Common myeloid progenitor, CD34-positive (primary cell): ENCODE results near the gene MAP3K14.
A peak's percentile ranks its signal among the peaks of the same experiment; 100 is the strongest.

Experiments
- CTCF ChIA-PET: fragments of 350-600 bp; sonication (Branson Sonifier 250); formaldehyde crosslinking; loops from one replicate; lab custom pipeline; 2021; ENCODE audit warnings: antibody characterized with exemption; lab: Charles Lee
- POLR2A ChIA-PET: fragments of 350-600 bp; sonication (Branson Sonifier 250); formaldehyde crosslinking; loops from one replicate; lab custom pipeline; 2021; ENCODE audit warnings: antibody characterized with exemption; lab: Charles Lee
- DNase-seq, 3 donors: peaks; one replicate each; pipeline versions ENCODE4 v3.0.0 to v3.0.0-alpha.2; 2013
- H3K27ac ChIP-seq, 2 experiments: 1 replicate in 1 of 2; 2 replicates in 1 of 2; pipeline ENCODE4 v1.7.0; 2013; ENCODE audit warnings: inconsistent platforms in 2 of 2, low read length in 2 of 2, mild to moderate bottlenecking in 2 of 2, low read depth in 1 of 2, moderate library complexity in 1 of 2; ENCODE audit not compliant: severe bottlenecking in 2 of 2, insufficient read depth in 1 of 2, poor library complexity in 1 of 2
- H3K27me3 ChIP-seq, 5 experiments: replicated peaks in 2 of 5; 1 replicate in 3 of 5; 2 replicates in 2 of 5; pipeline versions ENCODE4 v1.6.1 to v1.7.0; 2013; ENCODE audit warnings: low read length in 4 of 5, mild to moderate bottlenecking in 2 of 5, moderate library complexity in 2 of 5, inconsistent platforms in 1 of 5; ENCODE audit not compliant: insufficient read depth in 5 of 5, control insufficient read depth in 4 of 5
- H3K36me3 ChIP-seq, 4 experiments: 1 replicate in 2 of 4; 2 replicates in 2 of 4; pipeline versions ENCODE4 v1.6.1 to v1.7.0; 2013; ENCODE audit warnings: low read length in 3 of 4, control low read depth in 1 of 4, mild to moderate bottlenecking in 1 of 4; ENCODE audit not compliant: control insufficient read depth in 4 of 4, insufficient read depth in 4 of 4
- H3K4me1 ChIP-seq, 4 experiments: 1 replicate in 3 of 4; 2 replicates in 1 of 4; pipeline versions ENCODE4 v1.6.1 to v1.7.1; 2013; ENCODE audit warnings: low read length in 3 of 4, mild to moderate bottlenecking in 3 of 4, control low read depth in 1 of 4, inconsistent platforms in 1 of 4, moderate library complexity in 1 of 4; ENCODE audit not compliant: control insufficient read depth in 4 of 4, insufficient read depth in 4 of 4; ENCODE audit errors: control extremely low read depth in 1 of 4
- H3K4me3 ChIP-seq, 7 experiments: 1 replicate in 4 of 7; 2 replicates in 3 of 7; pipeline versions ENCODE4 v1.5.1 to v1.7.0; 2013; ENCODE audit warnings: mild to moderate bottlenecking in 7 of 7, low read length in 6 of 7, moderate library complexity in 6 of 7, inconsistent platforms in 2 of 7, low read depth in 2 of 7, control low read depth in 1 of 7; ENCODE audit not compliant: insufficient read depth in 4 of 7, control insufficient read depth in 1 of 7; ENCODE audit errors: extremely low read depth in 1 of 7
- H3K9me3 ChIP-seq, 5 experiments: 1 replicate in 4 of 5; 2 replicates in 1 of 5; pipeline versions ENCODE4 v1.6.1 to v1.7.1; 2013; ENCODE audit warnings: low read length in 4 of 5, mild to moderate bottlenecking in 2 of 5, inconsistent platforms in 1 of 5, low read depth in 1 of 5, moderate library complexity in 1 of 5; ENCODE audit not compliant: control insufficient read depth in 4 of 5, insufficient read depth in 2 of 5; ENCODE audit errors: control extremely low read depth in 1 of 5
- WGBS: methylation state at CpG from one replicate; pipeline ENCODE4 v1.1.5; 2013; ENCODE audit not compliant: insufficient coverage; 5-methylcytosine and 5-hydroxymethylcytosine counted together

Gene MAP3K14

DNA sequence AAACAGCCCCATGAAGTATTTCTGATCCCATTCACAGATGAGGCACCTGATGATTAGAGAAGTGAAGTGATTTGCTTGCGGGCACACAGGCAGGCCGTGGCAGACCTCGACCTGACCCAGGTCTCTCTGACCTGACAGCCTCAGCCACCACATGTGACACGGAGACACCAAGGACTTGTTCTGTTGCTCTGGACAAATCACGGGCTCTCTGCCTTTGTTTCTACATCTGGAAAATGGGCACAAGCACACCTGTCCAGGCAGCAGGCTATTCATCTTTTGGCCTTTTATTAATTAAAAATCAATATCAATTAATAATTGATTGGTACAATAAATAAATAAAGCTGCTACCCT is 3.4 kb downstream of the MAP3K14 start:
- POLR2A ChIA-PET, result no interaction called here
- H3K27ac ChIP-seq, result peak overlapping the region in 1 of 2 experiments; percentile 63
- CTCF ChIA-PET, result interaction anchor here (1.1 to 10.7 kb wide), 6 partner anchors 11 to 94 kb away, joined by 4 to 75 read pairs (median 6); no protein-coding TSS in a partner anchor
- H3K9me3 ChIP-seq, result no peaks in the 10 kb centered on the region
- DNase-seq, result no peak
- H3K4me1 ChIP-seq, result peaks cover 57 to 81% (median 74%) of the 10 kb centered on the region in 4 experiments
- no peaks in the 10 kb centered on the region for H3K27me3 ChIP-seq
- peak overlapping the region in 1 of 7 experiments; percentile 60 for H3K4me3 ChIP-seq
- peaks cover 0 to 16% (median 2%) of the 10 kb centered on the region in 4 experiments for H3K36me3 ChIP-seq
- WGBS, result 90% methylated on average over 4 of the region's 5 CpGs

GRCh38 chr17:45312477-45313420 is 4.1 kb downstream of the MAP3K14 start:
- WGBS, result 42% methylated on average over 2 of the region's 8 CpGs
- Histone ChIP-seq H3K36me3 (peaks cover 0 to 16% (median 2%) of the 10 kb centered on the region in 4 experiments), H3K4me3 (peak overlapping the region in 4 of 7 experiments; percentile 28 to 60 (median 40)), H3K4me1 (peaks cover 56 to 81% (median 74%) of the 10 kb centered on the region in 4 experiments), H3K27ac (peak overlapping the region; percentile 27 to 62), H3K9me3 (no peaks in the 10 kb centered on the region), H3K27me3 (no peaks in the 10 kb centered on the region)
- no peak for DNase-seq
- ChIA-PET POLR2A (interaction anchor here (1.5 to 1.6 kb wide), 2 partner anchors 8 to 35 kb away, joined by 3 to 4 read pairs; no protein-coding TSS in a partner anchor), CTCF (interaction anchor here (0.8 to 10.7 kb wide), 11 partner anchors 13 to 94 kb away, joined by 3 to 75 read pairs (median 6); no protein-coding TSS in a partner anchor)

GRCh38 chr17:45311760-45312476 is 4.9 kb downstream of the MAP3K14 start:
- Histone ChIP-seq H3K9me3 (no peaks in the 10 kb centered on the region), H3K4me1 (peaks cover 61 to 84% (median 77%) of the 10 kb centered on the region in 4 experiments), H3K27ac (peak overlapping the region; percentile 27 to 62), H3K36me3 (peaks cover 0 to 16% (median 2%) of the 10 kb centered on the region in 4 experiments), H3K4me3 (peak overlapping the region in 4 of 7 experiments; percentile 28 to 60 (median 40)), H3K27me3 (no peaks in the 10 kb centered on the region)
- peak; percentile 41 to 72 (median 66) for DNase-seq
- 55% methylated on average over 6 of the region's 10 CpGs for WGBS
- ChIA-PET POLR2A (interaction anchor here (1.2 to 1.8 kb wide), 5 partner anchors 9 to 119 kb away, joined by 3 to 5 read pairs (median 3); no protein-coding TSS in a partner anchor), CTCF (interaction anchor here (0.8 to 10.7 kb wide), 14 partner anchors 9 to 93 kb away, joined by 3 to 75 read pairs (median 5); no protein-coding TSS in a partner anchor)

- Histone ChIP-seq H3K27me3 (no peaks in the 10 kb centered on the region), H3K9me3 (no peaks in the 10 kb centered on the region), H3K27ac (peak overlapping the region in 1 of 2 experiments; percentile 62), H3K4me3 (peak overlapping the region in 3 of 7 experiments; percentile 25 to 60 (median 30)), H3K36me3 (peaks cover 0 to 16% (median 2%) of the 10 kb centered on the region in 4 experiments), H3K4me1 (peaks cover 61 to 89% (median 81%) of the 10 kb centered on the region in 4 experiments)
- WGBS, result 94% methylated on average over 4 of the region's 4 CpGs
- CTCF ChIA-PET, result interaction anchor here (0.9 to 10.7 kb wide), 13 partner anchors 9 to 92 kb away, joined by 3 to 75 read pairs (median 5); no protein-coding TSS in a partner anchor
- DNase-seq, result no peak
- POLR2A ChIA-PET, result interaction anchor here (0.7 to 1.8 kb wide), 6 partner anchors 10 to 120 kb away, joined by 3 to 5 read pairs (median 3); partner anchors contain the start of gene FMNL1
Measured at GRCh38 chr17:45311401-45311759, 5.4 kb downstream of the MAP3K14 start.

DNA sequence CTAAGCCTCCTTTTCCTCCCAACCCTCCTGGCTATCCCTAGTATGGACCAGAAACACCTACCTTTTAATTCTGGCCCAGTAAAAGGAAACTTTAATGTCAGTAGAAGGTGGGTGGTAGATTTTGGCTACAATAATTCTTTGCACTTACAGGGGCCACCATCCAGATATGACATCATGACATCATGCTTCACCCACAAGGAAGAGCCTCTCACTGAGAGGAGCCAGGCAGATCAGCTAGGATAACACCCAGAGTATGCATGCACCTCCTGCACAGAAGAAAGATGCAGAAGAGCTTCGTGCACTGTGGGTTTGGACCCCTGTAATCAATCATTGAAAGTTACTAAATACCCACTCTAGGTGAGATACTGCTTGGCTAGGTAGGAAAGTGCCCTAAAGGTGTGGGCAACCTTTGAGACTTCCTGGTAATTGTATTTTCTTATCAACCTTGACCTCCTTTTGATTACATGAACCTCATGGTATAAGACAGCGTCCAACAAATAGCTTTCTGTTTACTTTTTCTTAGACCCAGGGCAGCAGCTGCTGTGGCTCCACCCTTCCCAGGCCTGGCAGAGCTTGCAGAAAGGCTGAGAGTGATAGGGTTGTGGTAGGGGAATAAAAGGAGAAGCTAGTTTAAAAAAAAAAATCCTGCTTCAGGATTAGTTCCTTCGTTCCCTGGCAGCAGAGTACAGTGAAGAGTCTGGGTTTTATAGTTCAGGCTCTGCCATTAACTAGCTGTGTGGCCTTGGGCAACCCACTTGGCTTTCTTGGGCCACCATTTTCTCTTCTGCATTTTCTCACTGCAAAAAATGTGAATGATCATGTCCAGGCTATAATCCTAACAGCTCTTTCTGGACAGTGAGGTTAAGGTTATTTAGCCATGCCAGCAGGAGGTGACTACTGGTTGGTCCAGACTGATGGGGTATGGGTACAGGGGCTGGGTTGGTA is 6.2 kb downstream of the MAP3K14 start:
- H3K27me3 ChIP-seq, result no peaks in the 10 kb centered on the region
- H3K27ac ChIP-seq, result no peak overlapping the region
- peak; percentile 57 to 86 (median 81) for DNase-seq
- peaks cover 57 to 89% (median 78%) of the 10 kb centered on the region in 4 experiments for H3K4me1 ChIP-seq
- POLR2A ChIA-PET, result interaction anchor here (0.7 to 1.8 kb wide), 5 partner anchors 15 to 149 kb away, joined by 3 to 5 read pairs (median 3); partner anchors contain the start of genes FMNL1 and HEXIM2
- no peaks in the 10 kb centered on the region for H3K9me3 ChIP-seq
- peak overlapping the region in 4 of 7 experiments; percentile 4 to 30 (median 26) for H3K4me3 ChIP-seq
- CTCF ChIA-PET, result interaction anchor here (0.6 to 10.7 kb wide), 15 partner anchors 8 to 414 kb away, joined by 3 to 75 read pairs (median 4); no protein-coding TSS in a partner anchor
- WGBS, result 0% methylated on average over 1 of the region's 3 CpGs
- peaks cover 0 to 18% (median 2%) of the 10 kb centered on the region in 4 experiments for H3K36me3 ChIP-seq
